Uterus (tissue), 4 donors: ENCODE results near the gene MYH4. TPM values are rescaled to one million over a fixed set of nuclear protein-coding genes. Genes with fewer than 3 reads are reported as not detected.

Source experiments
- DNase-seq, 2 donors: peaks; one replicate each; pipeline ENCODE4 v3.0.0-alpha.2; 2019 to 2020
- H3K27ac ChIP-seq, 2 donors: fragments of 200-600 bp; sonication (generic); 1 replicate in 1 of 2; 2 replicates in 1 of 2; pipeline ENCODE4 v1.5.1; 2016 to 2018
- H3K27me3 ChIP-seq, 2 donors: fragments of 200-600 bp; sonication (generic); one replicate each; pipeline ENCODE4 v1.5.1; 2018 to 2019; ENCODE audit warnings: control low read depth in 1 of 2
- H3K36me3 ChIP-seq, 2 donors: fragments of 200-600 bp; sonication (generic); one replicate each; pipeline ENCODE4 v1.5.1; 2019; ENCODE audit warnings: control low read depth in 1 of 2
- H3K4me1 ChIP-seq, 2 donors: fragments of 200-600 bp; sonication (generic); one replicate each; pipeline ENCODE4 v1.5.1; 2018 to 2019; ENCODE audit warnings: control low read depth in 1 of 2
- H3K4me3 ChIP-seq, 2 donors: fragments of 200-600 bp; sonication (generic); 1 replicate in 1 of 2; 2 replicates in 1 of 2; pipeline ENCODE4 v1.5.1; 2018 to 2019; ENCODE audit warnings: mild to moderate bottlenecking in 1 of 2
- H3K9me3 ChIP-seq, 2 donors: fragments of 200-600 bp; sonication (generic); one replicate each; pipeline ENCODE4 v1.5.1; 2019; ENCODE audit warnings: control low read depth in 1 of 2
- CTCF ChIP-seq, 4 experiments: fragments of 200-600 bp in 2 of 4; fragments of 450-650 bp in 2 of 4; sonication (generic) in 2 of 4; IDR thresholded peaks; one replicate each; pipeline ENCODE4 v1.5.1; 2016 to 2019; ENCODE audit warnings: antibody characterized with exemption in 4 of 4, mild to moderate bottlenecking in 2 of 4, moderate library complexity in 1 of 4
- POLR2A ChIP-seq, 2 donors: fragments of 450-650 bp; IDR thresholded peaks; one replicate each; pipeline ENCODE4 v1.6.1; 2016; ENCODE audit warnings: antibody characterized with exemption in 2 of 2, mild to moderate bottlenecking in 1 of 2, moderate library complexity in 1 of 2
- intact Hi-C: fragments of 100-400 bp; cut with DNase I; formaldehyde crosslinking; loops from one replicate; pipeline ENCODE4 v1.15.1; 2023; ENCODE audit warnings: low total_unique reads
- total RNA-seq, 4 donors: library from RNA; depleted of rRNA in 3 of 4; stranded (reverse); fragments of >200 nt in 3 of 4; gene quantifications; one replicate each; pipeline versions ENCODE4 v1.1.0 to v1.2.4, GENCODE V29; 2014 to 2023
- donor health status: DM: yes; HTN: yes; CAD: no.

MYH4 gene
- total RNA-seq, 4 donors from 2014 or later = not detected

- H3K27me3 ChIP-seq = peaks cover 0 to 4% of the 10 kb centered on the region in 2 donors
- H3K4me1 ChIP-seq = no peaks in the 10 kb centered on the region
- TF ChIP-seq POLR2A (IDR thresholded peaks at IDR 0.05) = no peak
- no peak for TF ChIP-seq CTCF (IDR thresholded peaks at IDR 0.05)
- no peak overlapping the region for H3K4me3 ChIP-seq
- no peak for DNase-seq
- intact Hi-C loops = no loop called here
- H3K36me3 ChIP-seq = no peaks in the 10 kb centered on the region
- H3K9me3 ChIP-seq = no peaks in the 10 kb centered on the region
- no peak overlapping the region for H3K27ac ChIP-seq
These were observed 40.6 kb downstream of the MYH4 start for GRCh38 chr17:10428781-10429180.

GRCh38 chr17:10421900-10422542 lies 47.3 kb downstream of the MYH4 start, which contains the start of gene MYH8:
Gene MYH8 (minus strand): TSS chr17:10421950. CDS start chr17:10420227, 1,723 bp downstream.
- intact Hi-C loops = no loop called here
- Histone ChIP-seq H3K9me3 (no peaks in the 10 kb centered on the region), H3K4me1 (no peaks in the 10 kb centered on the region), H3K36me3 (no peaks in the 10 kb centered on the region), H3K27ac (no peak within 1 kb of the TSS), H3K27me3 (peaks cover 0 to 4% of the 10 kb centered on the region in 2 donors), H3K4me3 (no peak within 1 kb of the TSS)
- no peak for DNase-seq
- TF ChIP-seq CTCF (IDR thresholded peaks at IDR 0.05) (no peak), POLR2A (IDR thresholded peaks at IDR 0.05) (no peak)

GRCh38 chr17:10421211-10421610 lies 48.1 kb downstream of the MYH4 start:
- Histone ChIP-seq H3K36me3 (no peaks in the 10 kb centered on the region), H3K27ac (no peak overlapping the region), H3K4me3 (no peak overlapping the region), H3K9me3 (no peaks in the 10 kb centered on the region), H3K27me3 (peaks cover 0 to 3% of the 10 kb centered on the region in 2 donors), H3K4me1 (no peaks in the 10 kb centered on the region)
- intact Hi-C loops = no loop called here
- DNase-seq = no peak
- TF ChIP-seq CTCF (IDR thresholded peaks at IDR 0.05) = no peak
- no peak for TF ChIP-seq POLR2A (IDR thresholded peaks at IDR 0.05)

GRCh38 chr17:10420811-10421210 lies 48.5 kb downstream of the MYH4 start:
- no peak for TF ChIP-seq CTCF (IDR thresholded peaks at IDR 0.05)
- no peak for TF ChIP-seq POLR2A (IDR thresholded peaks at IDR 0.05)

GRCh38 chr17:10417431-10417830 lies 51.9 kb downstream of the MYH4 start:
- DNase-seq = no peak

More at GRCh38 chr17:10420811-10421210, 48.5 kb downstream of the MYH4 start:
- no peak overlapping the region for H3K27ac ChIP-seq
- intact Hi-C loops = no loop called here
- no peak for DNase-seq
- no peaks in the 10 kb centered on the region for H3K36me3 ChIP-seq
- no peak overlapping the region for H3K4me3 ChIP-seq
- no peaks in the 10 kb centered on the region for H3K27me3 ChIP-seq
- H3K9me3 ChIP-seq = no peaks in the 10 kb centered on the region
- no peaks in the 10 kb centered on the region for H3K4me1 ChIP-seq

More at GRCh38 chr17:10417431-10417830, 51.9 kb downstream of the MYH4 start:
- H3K27me3 ChIP-seq = no peaks in the 10 kb centered on the region
- H3K4me3 ChIP-seq = no peak overlapping the region
- no peaks in the 10 kb centered on the region for H3K4me1 ChIP-seq
- H3K27ac ChIP-seq = no peak overlapping the region
- TF ChIP-seq CTCF (IDR thresholded peaks at IDR 0.05) (no peak), POLR2A (IDR thresholded peaks at IDR 0.05) (no peak)
- H3K9me3 ChIP-seq = no peaks in the 10 kb centered on the region
- intact Hi-C loops = no loop called here
- H3K36me3 ChIP-seq = no peaks in the 10 kb centered on the region
